Colon (tissue), 2 donors: ENCODE measurements around the gene ANTXR1.
"Not testable (repeated sequence)": the region's sequence is repeated elsewhere in the genome, so short reads cannot be mapped to it uniquely, and the experiment has no call there.

Experiments
- FAIRE-seq: peaks from 2 replicates; lab custom pipeline; 2012; peaks lifted over from hg19 to GRCh38; lab: Jason Lieb, UNC
- donor health status: control.
- donor health status: control.

Gene ANTXR1

DNA sequence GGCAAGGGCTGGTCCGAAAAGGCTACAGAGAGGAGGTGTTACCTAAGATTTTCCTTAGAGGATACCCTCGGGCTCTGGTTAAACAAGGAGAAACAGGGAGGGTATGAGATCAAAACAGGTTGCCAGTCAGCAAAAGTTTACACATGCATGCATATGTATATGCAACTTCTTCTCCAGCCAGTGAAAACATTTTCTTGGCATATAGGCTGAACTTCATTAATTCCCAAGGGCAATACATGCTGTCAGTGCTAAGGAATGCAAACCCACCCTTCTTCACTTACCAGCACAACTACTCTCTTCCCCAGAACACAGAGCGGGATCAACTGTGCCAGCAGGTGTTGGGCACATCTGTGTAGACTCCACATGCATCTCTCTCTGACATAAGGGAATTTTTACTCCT is 198.1 kb downstream of the ANTXR1 start:
- no peak for FAIRE-seq

DNA sequence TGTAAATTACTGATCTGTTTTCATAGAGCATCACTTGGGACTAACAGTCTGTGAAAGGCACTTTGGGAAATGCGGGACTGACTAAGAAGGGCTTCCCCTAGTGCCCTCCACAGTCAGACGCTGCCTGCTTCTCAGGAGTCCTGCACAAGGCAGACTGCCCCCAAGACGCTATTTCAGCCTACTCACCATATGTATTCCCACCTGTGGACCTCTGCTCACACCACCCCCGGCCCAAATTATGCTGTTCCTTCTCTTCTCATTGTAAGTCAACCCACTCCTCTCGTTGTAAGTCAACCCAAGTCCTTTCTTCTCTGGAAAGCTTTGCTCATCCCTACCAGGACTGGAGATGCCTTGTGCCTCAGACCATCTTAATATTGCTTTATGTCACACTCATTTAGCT is 198.7 kb downstream of the ANTXR1 start:
- no peak for FAIRE-seq

DNA sequence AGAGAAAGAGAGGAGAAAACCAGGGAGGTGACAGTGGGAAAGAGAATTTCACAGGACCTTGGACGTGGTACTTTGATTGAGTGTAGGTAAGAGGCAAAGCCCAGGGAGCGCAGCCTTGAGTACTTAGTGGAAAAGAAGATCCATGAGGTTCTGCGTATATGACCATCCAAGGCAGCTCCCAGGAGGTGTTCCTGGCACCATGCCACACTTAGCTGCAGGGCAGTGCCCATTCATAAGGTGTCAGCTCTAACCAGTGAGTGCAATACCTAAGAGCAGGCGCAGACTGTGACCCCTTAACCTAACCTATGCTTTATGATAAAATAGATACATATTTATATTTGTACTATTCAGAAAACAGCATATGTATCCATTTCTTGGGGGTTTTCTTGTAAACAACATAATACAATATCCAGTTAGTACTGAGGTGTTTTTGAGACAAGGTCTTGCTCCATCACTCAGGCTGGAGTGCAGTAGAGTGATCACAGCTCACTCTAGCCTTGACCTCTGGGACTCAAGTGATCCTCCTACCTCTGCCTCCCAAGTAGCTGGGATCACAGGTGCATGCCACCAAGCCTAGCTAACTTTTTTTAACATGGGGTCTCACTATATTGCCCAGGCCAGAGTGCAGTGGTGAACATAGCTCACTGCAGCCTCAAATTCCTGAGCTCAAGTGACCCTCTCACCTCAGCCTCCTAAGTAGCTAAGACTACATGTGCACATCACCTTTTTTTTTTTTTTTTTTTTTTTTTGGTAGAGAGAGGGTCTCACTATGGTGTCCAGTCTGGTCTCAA is 199.5 kb downstream of the ANTXR1 start:
- FAIRE-seq: no peak

DNA sequence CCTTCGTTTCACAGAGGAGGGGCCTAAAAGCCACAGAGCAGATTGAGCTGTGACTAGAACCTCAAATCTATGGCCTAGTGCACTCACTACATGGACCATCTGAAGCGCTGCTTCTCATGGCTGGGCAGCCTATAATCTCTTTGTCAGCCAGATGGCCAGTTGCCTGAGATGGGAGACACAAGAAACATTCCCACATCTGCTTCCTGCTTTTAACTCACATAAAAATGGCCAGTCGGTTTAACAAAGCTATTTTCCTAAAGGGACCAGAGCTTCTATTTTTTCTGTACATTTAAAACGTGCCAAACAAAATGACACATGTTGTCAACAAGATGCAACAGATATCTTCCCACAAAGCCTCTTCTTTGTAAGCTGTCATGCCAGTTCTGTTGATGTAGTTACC is 200.2 kb downstream of the ANTXR1 start:
- no peak for FAIRE-seq

- FAIRE-seq: no peak
Observed at GRCh38 chr2:69213782-69214181, 200.8 kb downstream of the ANTXR1 start.

GRCh38 chr2:69214898-69215297 is 201.9 kb downstream of the ANTXR1 start:
- FAIRE-seq: no peak

DNA sequence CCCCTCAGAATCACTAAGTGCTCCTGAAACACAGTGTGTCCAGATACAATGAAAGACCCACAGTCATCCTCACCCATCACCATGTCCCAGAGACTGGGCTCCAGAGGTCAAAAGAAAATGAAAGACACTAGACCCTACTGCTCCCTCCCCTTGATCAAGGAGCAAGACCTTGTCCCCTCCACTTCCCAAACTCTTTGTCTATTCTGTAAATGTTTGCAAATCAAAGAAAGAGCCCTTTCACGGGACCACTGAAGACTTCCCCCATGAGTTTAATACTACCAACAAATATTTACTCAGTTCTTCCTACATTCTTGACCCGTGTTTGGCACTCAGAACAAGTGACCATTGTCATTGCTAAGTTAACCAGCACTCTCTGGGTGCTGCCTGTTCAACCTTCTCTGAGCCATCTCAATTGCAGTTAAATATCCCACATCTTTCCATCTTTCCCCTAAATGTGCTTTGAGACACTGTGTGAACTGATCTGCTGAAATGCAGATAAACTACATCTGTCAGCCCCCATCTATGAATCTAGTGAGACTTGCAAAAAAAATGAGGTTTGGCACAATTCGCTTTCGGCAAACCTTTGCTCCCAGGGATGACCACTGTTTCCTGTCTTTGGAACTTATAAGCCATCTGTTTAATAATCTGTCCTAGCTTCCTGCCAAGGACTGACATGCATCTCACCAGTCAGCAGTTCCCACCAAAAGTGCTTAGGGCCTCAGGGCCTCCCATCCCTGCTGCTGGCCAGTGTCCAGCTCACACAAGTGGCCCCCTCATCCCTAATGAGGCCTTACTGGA is 203.8 kb downstream of the ANTXR1 start:
- FAIRE-seq: no peak

DNA sequence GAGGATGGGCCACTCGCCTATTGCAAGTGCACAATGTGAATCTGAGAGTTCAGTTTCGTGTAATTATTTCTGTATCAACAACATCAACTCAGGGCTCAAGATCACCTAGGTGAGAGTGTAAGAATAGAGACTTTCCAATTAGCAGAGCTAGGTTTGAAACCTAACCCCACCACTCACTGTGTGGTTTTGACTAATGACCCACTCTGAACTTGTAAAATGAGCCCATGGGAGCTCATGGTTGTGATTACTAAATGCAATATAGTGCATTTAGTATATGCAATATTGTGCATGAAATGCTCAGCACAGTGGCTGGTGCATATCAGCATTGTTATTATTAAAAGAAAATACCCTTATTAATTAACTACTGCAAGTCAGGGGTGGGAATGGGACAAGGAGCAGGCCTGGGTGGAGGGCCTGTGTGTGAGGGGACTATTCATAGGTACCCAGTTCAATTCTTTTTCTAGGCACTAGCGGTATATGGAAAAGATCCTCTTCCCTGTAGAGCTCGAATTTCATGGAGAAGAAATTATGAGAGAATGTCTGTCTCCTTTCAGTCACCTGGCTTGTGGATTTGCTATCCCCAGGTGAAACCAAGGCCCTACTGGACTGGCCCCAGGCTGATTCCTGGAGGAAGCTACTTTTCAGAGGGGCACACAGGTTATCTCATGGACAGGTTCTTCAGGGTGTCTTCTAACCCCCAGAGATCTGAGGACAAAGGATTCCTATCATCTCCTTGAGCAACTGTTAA is 204.5 kb downstream of the ANTXR1 start:
- no peak for FAIRE-seq

DNA sequence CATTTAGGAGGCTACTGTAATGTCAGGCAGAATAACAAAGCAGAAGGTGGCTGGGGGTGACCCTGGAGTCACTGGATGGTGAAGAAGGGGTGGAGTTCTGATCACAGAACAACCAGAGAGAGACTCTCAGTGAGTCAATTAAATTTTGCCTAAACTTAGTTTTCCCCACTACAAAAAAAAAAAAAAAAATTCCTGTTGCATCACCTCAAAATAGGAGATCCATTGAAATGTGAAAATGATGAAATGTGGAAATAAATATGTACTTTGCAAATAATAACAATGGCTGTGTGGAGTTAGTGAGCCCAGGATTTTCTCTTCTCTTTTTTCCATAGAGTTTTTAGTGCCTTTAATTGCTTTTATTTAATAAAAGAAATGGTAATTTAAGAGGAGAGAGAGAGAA is 208.5 kb downstream of the ANTXR1 start:
- FAIRE-seq: no peak

GRCh38 chr2:69221960-69222751 is 209.2 kb downstream of the ANTXR1 start:
- FAIRE-seq: no peak

DNA sequence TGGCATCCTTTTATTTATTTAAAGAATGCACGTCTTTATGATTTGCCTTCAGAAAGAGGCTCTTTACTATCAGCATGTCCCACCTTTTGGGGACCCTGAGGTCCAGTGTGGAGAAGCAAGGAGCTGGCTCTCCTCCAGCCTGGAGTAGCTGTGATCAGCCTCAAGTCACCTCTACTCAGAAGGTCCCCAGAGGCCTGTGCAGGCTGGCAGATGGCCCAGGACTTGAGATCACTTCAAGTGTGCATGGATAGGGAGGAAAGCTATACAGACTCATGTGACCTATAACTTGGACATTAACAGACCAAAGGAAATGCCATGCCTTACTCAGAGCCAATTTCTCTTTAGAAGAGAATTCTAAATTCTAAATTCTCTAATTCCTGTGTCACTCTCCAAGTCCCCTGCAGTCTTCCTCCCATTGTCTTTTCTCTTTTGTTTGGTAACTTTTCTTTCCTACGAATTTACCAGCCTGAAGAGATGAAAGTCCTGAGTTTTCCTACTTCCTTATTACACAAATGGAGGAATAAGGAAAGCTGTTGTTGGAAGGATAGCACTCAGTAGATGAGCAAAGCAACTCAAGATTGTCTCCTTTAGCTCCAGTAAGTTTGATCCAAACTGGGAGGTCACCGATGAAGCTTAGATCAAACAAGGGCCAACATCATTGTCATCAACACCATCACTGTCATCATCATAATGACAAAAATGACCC is 210.1 kb downstream of the ANTXR1 start:
- FAIRE-seq: no peak

- no peak for FAIRE-seq
Observed at GRCh38 chr2:69223759-69224511, 211.0 kb downstream of the ANTXR1 start.

DNA sequence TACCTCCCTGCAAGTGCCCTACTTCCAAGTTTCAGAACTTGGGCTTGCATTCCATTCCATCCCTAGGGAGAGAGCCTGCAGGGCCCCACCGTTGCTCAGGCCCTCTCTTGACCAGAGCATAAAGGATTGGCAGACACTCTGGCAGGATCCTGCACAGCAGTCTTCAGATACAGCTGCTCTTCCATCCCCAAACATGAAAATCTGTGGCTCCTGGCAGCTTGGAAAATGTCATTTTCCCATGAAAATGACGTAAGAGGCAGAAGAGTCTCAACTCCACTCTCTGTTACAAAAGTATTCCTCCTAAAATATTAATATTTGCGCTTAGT is 211.5 kb downstream of the ANTXR1 start:
- FAIRE-seq: no peak

- no peak for FAIRE-seq
Observed at GRCh38 chr2:69225933-69226332, 213.0 kb downstream of the ANTXR1 start.

DNA sequence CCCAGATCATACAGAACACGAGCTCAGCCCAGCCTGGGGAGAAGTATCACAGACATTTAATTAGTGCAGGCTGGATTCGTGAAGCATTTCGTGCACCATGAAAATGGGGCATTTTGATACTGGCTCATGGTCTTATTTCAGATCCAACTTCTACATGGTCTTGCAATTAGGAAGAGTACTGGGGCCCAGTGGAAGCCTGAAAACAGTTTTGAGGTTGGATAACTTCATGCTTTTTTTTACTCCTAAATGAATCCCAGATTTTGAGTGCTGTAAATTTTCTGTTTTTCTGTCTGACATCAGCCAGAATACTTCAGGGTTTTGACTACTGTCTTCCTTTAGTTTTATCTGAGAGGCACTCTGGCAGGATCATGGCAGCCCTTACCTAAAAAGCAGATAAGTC is 213.9 kb downstream of the ANTXR1 start:
- FAIRE-seq: no peak

DNA sequence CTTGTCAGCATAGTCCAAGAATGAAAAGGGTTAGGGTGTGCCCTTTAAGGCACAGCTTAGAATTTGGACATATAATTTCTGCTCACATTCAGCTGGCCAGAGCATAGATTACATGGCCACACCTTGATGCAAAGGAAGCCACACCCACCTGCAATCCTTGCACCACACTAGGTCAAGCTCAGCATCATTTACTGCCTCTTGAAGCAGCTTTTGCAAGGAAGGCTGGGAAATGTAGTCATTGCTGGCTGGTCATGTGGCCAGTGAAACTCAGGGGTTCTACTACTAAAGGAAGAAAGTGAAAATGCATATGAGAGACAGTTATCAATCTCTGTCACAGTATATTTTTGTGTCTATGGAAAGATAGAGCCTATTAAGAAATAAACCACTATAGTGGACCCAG is 214.7 kb downstream of the ANTXR1 start:
- no peak for FAIRE-seq

DNA sequence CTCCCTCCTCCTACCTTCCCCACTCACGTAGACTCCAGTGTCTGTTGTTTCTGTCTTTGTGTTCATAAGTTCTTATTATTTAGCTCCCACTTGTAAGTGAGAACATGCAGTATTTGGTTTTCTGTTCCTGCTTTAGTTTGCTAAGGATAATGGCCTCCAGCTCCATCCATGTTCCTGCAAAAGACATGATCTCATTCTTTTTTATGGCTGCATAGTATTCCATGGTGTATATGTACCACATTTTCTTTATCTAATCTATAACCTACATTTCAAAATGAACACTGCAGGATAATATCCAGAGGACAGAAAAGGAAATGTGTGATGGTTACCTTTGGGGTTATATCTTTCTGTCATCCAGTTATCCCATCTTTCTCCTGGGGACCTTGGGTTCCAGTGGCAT is 218.0 kb downstream of the ANTXR1 start:
- not testable (repeated sequence) for FAIRE-seq

DNA sequence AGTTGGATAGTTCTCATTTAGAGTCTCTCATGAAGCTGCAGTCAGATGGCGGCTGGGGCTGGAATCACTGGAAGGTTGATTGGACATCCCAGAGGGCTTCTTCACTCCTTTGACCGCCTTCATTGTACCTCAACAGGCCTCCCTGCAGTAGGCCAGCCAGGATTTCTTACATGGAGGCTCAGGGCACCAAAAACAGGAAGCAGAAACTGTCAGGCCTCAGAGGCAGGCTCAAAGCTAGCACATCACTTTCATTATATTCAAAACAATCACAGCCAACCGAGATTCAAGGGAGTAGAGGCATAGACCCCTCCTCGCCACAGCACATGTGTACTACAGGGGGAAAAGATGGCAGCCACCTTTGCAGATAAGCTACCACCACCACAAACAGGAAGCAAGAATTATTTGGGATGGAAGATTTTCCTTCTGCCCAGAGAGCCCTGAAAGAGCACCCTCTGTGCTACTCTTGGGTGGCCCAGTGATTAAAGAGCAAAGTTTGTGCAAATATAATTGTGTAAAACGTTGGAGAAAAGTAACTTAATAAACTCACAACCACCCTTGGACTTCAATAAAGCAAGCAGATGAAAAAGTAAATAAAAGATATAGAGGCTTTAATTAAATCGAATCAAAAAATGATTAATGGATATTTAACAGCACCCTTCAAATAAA is 218.8 kb downstream of the ANTXR1 start:
- no peak for FAIRE-seq

DNA sequence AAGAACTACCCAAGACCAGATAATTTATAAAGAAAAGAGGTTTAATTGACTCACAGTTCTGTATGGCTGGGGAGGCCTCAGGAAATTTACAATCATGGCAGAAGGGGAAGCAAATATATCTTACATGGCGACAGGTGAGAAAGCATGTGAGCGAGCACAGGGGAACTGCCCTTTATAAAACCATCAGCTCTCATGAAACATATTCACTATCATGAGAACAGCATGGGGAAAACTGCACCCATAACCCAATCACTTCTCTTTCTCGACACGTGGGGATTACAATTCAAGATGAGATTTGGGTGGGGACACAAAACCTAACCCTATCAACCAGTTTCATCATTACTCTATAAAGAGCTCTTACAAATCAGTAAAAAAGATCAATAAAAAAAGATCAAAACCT is 222.9 kb downstream of the ANTXR1 start:
- not testable (repeated sequence) for FAIRE-seq

GRCh38 chr2:69237070-69237670 is 224.2 kb downstream of the ANTXR1 start:
- no peak for FAIRE-seq
